Panc1 (cell line): ENCODE data around the gene C22orf15.
"Not testable (repeated sequence)": the region's sequence is repeated elsewhere in the genome, so short reads cannot be mapped to it uniquely, and the experiment has no call there.

Experiments
- CTCF ChIP-seq: fragments of 450-650 bp; IDR thresholded peaks from 2 replicates; pipeline ENCODE4 v1.5.1; 2017; ENCODE audit warnings: mild to moderate bottlenecking
- POLR2AphosphoS5 ChIP-seq: IDR thresholded peaks from 2 replicates; pipeline ENCODE4 v1.6.1; 2012; ENCODE audit warnings: mild to moderate bottlenecking, low read depth, low read length, moderate library complexity
- REST ChIP-seq, 2 experiments: IDR thresholded peaks; 2 replicates each; pipeline ENCODE4 v1.6.1; 2011 to 2012; ENCODE audit warnings: low read depth in 2 of 2, control low read depth in 1 of 2, low read length in 1 of 2, mild to moderate bottlenecking in 1 of 2, moderate library complexity in 1 of 2; ENCODE audit not compliant: insufficient read depth in 1 of 2
- SIN3A ChIP-seq: IDR thresholded peaks from 2 replicates; pipeline ENCODE4 v1.6.1; 2012; ENCODE audit warnings: low read depth, mild to moderate bottlenecking, low read length, moderate library complexity, borderline replicate concordance; ENCODE audit not compliant: insufficient read depth
- TCF7L2 ChIP-seq: IDR thresholded peaks from 2 replicates; pipeline ENCODE4 v1.6.1; 2011; ENCODE audit warnings: mild to moderate bottlenecking, low read depth, low read length, inconsistent platforms

GRCh38 chr22:23728108-23728507 is 34.7 kb upstream of the C22orf15 start:
- not testable (repeated sequence) for TF ChIP-seq CTCF; POLR2AphosphoS5; REST (IDR thresholded peaks at IDR 0.05; ENCODE audit: insufficient read depth in 1 of 2, low read depth in 2 of 2, low read length in 1 of 2); SIN3A; TCF7L2
